Lung (tissue), 12 donors: ENCODE results near the gene F2. TPM values are rescaled to one million over a fixed set of nuclear protein-coding genes. Genes with fewer than 3 reads are reported as not detected.

Experiments used
- ATAC-seq: fragments of 200-7000 bp; cut with Tn5 transposase; one replicate; pipeline ENCODE4 v1.9.1; 2020; ENCODE audit warnings: moderate number of reproducible peaks; ENCODE audit not compliant: insufficient read depth, low FRiP score
- DNase-seq, 3 donors: peaks; one replicate each; pipeline ENCODE4 v3.0.0-alpha.2; 2013 to 2017
- H3K27ac ChIP-seq, 2 donors: one replicate each; pipeline ENCODE4 v1.5.1; 2013; ENCODE audit warnings: mild to moderate bottlenecking in 2 of 2, moderate library complexity in 2 of 2, control low read depth in 1 of 2, inconsistent platforms in 1 of 2, low read depth in 1 of 2, low read length in 1 of 2
- H3K27me3 ChIP-seq, 3 donors: one replicate each; pipeline ENCODE4 v1.5.1; 2013; ENCODE audit warnings: low read length in 2 of 3; ENCODE audit not compliant: control insufficient read depth in 3 of 3, insufficient read depth in 3 of 3
- H3K36me3 ChIP-seq, 4 donors: one replicate each; pipeline ENCODE4 v1.5.1; 2013; ENCODE audit warnings: low read length in 4 of 4, mild to moderate bottlenecking in 1 of 4, moderate library complexity in 1 of 4; ENCODE audit not compliant: control insufficient read depth in 4 of 4, insufficient read depth in 4 of 4
- H3K4me1 ChIP-seq, 5 donors: one replicate each; pipeline ENCODE4 v1.5.1; 2013; ENCODE audit warnings: low read length in 5 of 5, mild to moderate bottlenecking in 2 of 5, moderate library complexity in 1 of 5; ENCODE audit not compliant: control insufficient read depth in 5 of 5, insufficient read depth in 5 of 5
- H3K4me3 ChIP-seq: one replicate; pipeline ENCODE4 v1.5.1; 2013; ENCODE audit warnings: mild to moderate bottlenecking, control low read depth, moderate library complexity
- H3K9ac ChIP-seq, 2 donors: one replicate each; pipeline ENCODE4 v1.5.1; 2013; ENCODE audit warnings: low read length in 2 of 2, control low read depth in 1 of 2; ENCODE audit not compliant: insufficient read depth in 1 of 2
- H3K9me3 ChIP-seq, 4 donors: one replicate each; pipeline ENCODE4 v1.5.1; 2013; ENCODE audit warnings: low read length in 3 of 4, mild to moderate bottlenecking in 1 of 4, moderate library complexity in 1 of 4; ENCODE audit not compliant: control insufficient read depth in 4 of 4, insufficient read depth in 3 of 4
- WGBS, 2 donors: extraction: QIAGEN DNeasy Blood & Tissue Kit; methylation state at CpG; one replicate each; pipeline ENCODE4 v1.1.7; 2013; 5-methylcytosine and 5-hydroxymethylcytosine counted together
- polyA plus RNA-seq, 2 donors: library from polyadenylated mRNA; stranded (reverse); fragments of 200-250 nt; gene quantifications; one replicate each; pipeline ENCODE4 v1.2.1, GENCODE V29; 2013
- total RNA-seq, 2 donors: library from RNA; depleted of rRNA in 1 of 2; stranded (reverse); fragments of >200 nt in 1 of 2; gene quantifications; one replicate each; pipeline ENCODE4 v1.2.1, GENCODE V29; 2014 to 2021
- TF ChIP-seq, protein P1 (sequence below): IDR thresholded peaks from 2 replicates; pipeline ENCODE4 v1.5.1; 2012; ENCODE audit warnings: mild to moderate bottlenecking; ENCODE audit errors: control extremely low read depth, extremely low read depth
- donor health status: control.
- donor health status: control.
- donor health status: Bipolar disorder and iron deficiency.
- donor health status: healthy.
- donor health status: DM: yes; HTN: yes; CAD: no.

The F2 gene
- total and polyA plus RNA-seq, 4 donors: 0.01 to 0.40 (median 0.26) TPM; not detected in 1

DNA sequence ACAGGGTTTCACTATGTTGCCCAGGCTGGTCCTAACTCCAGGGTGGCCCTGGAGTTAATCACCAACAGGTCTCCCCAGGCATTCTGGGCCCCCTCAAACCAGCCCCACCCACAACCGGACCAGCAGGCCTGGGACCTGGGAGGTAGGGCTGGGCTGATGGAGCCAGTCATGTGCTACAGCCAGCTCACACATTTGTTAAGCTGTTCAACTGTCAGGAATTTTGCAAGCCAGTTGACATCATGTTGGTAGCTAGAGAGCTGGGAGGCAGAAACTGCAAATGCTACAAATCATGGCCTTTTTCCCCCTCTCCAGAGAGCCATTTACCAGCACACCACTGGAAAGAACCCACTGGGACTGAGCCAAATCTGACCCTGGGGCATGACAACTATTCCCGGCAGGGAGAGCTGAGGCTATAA lies 25.4 kb upstream of the F2 start:
- Histone ChIP-seq H3K4me1 (peaks cover 0 to 8% (median 0%) of the 10 kb centered on the region in 5 donors), H3K36me3 (peaks cover 0 to 42% (median 23%) of the 10 kb centered on the region in 4 donors), H3K27me3 (no peaks in the 10 kb centered on the region), H3K9ac (no peak overlapping the region), H3K9me3 (no peaks in the 10 kb centered on the region), H3K27ac (peak overlapping the region in 1 of 2 donors; percentile 61), H3K4me3 (no peak overlapping the region)
- ATAC-seq: no peak
- DNase-seq: no peak
- TF ChIP-seq, protein P1, sequence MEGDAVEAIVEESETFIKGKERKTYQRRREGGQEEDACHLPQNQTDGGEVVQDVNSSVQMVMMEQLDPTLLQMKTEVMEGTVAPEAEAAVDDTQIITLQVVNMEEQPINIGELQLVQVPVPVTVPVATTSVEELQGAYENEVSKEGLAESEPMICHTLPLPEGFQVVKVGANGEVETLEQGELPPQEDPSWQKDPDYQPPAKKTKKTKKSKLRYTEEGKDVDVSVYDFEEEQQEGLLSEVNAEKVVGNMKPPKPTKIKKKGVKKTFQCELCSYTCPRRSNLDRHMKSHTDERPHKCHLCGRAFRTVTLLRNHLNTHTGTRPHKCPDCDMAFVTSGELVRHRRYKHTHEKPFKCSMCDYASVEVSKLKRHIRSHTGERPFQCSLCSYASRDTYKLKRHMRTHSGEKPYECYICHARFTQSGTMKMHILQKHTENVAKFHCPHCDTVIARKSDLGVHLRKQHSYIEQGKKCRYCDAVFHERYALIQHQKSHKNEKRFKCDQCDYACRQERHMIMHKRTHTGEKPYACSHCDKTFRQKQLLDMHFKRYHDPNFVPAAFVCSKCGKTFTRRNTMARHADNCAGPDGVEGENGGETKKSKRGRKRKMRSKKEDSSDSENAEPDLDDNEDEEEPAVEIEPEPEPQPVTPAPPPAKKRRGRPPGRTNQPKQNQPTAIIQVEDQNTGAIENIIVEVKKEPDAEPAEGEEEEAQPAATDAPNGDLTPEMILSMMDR: no peak
- WGBS, 2 donors: 83 to 86% methylated on average over 2 of the region's 2 CpGs

DNA sequence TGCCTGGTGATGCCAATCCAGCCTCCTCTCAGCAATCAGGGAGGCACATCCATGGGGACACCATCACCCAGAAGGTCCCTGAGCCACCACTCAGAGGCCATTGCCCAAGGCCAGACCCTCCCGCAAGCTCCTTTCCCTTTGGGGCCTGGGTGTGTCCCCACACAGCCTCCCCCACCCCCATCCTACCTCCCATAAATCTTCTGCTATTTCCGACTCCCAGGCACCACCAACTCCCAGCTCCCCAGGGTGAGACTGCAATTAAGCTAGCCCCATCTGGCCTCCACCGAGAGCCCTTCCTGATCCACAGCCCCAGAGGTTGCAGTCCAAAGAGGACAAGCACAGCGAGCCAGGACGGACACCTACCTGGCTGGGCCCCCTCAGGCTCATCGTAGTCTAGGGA lies 24.9 kb upstream of the F2 start:
- Histone ChIP-seq H3K27ac (peak overlapping the region; percentile 13 to 61), H3K4me1 (peaks cover 0 to 8% (median 3%) of the 10 kb centered on the region in 5 donors), H3K27me3 (no peaks in the 10 kb centered on the region), H3K4me3 (no peak overlapping the region), H3K36me3 (peaks cover 0 to 41% (median 22%) of the 10 kb centered on the region in 4 donors), H3K9me3 (no peaks in the 10 kb centered on the region), H3K9ac (no peak overlapping the region)
- DNase-seq: no peak
- no peak for ATAC-seq
- TF ChIP-seq, protein P1: no peak
- 93 to 94% methylated on average over 6 of the region's 6 CpGs for WGBS, 2 donors

DNA sequence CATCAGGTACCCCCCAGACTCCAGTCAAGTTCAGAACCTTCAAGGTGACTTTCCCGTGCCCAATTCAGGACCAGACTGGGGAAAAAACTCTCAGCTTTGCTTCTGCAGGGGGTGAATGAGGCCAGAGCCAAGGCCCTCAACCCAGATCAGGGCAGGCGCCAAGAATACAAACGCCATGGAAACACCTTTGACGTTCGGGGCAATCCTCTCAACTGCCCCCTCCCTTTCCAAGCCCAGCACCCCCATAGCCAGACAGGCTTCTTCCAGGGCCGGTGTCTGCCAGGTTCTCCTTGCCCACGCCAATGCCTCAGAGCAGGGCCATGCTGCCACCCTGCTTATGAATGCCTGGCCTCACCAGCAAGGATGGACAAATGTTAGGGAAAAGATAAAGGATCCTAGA lies 24.4 kb upstream of the F2 start:
- H3K27ac ChIP-seq: no peak overlapping the region
- peaks cover 0 to 12% (median 4%) of the 10 kb centered on the region in 5 donors for H3K4me1 ChIP-seq
- H3K9ac ChIP-seq: no peak overlapping the region
- H3K27me3 ChIP-seq: no peaks in the 10 kb centered on the region
- H3K9me3 ChIP-seq: no peaks in the 10 kb centered on the region
- TF ChIP-seq, protein P1: no peak
- 90 to 91% methylated on average over 7 of the region's 7 CpGs for WGBS, 2 donors
- H3K36me3 ChIP-seq: peaks cover 0 to 41% (median 20%) of the 10 kb centered on the region in 4 donors
- DNase-seq (no peak), ATAC-seq (no peak)
- no peak overlapping the region for H3K4me3 ChIP-seq
